ENCODE measurements around the gene TPK1.

TPK1 gene

GRCh38 chr7:144656965-144657517, 178.8 kb downstream of the TPK1 start:
- peak; percentile 22; the same call in 1 of the 2 replicates for TF ChIP-seq CTCF (IDR thresholded peaks at IDR 0.05)

GRCh38 chr7:144653449-144653848, 182.4 kb downstream of the TPK1 start:
- no peak for TF ChIP-seq CTCF (IDR thresholded peaks at IDR 0.05)

GRCh38 chr7:144650439-144650838, 185.4 kb downstream of the TPK1 start:
- no peak for TF ChIP-seq CTCF (IDR thresholded peaks at IDR 0.05)

- TF ChIP-seq CTCF (IDR thresholded peaks at IDR 0.05) = no peak
Measured at GRCh38 chr7:144649120-144649519, 186.7 kb downstream of the TPK1 start.

- no peak for TF ChIP-seq CTCF (IDR thresholded peaks at IDR 0.05)
Measured at GRCh38 chr7:144641389-144642044, 194.3 kb downstream of the TPK1 start.

GRCh38 chr7:144632724-144633123, 203.1 kb downstream of the TPK1 start:
- no peak for TF ChIP-seq CTCF (IDR thresholded peaks at IDR 0.05)

GRCh38 chr7:144629598-144629997, 206.3 kb downstream of the TPK1 start:
- TF ChIP-seq CTCF (IDR thresholded peaks at IDR 0.05) = no peak
